Stomach (tissue), 4 donors: ENCODE data around the gene GUK1.

ENCODE experiments used
- POLR2AphosphoS5 ChIP-seq, 3 donors: sonication (generic); formaldehyde crosslinking; IDR thresholded peaks; one replicate each; pipeline ENCODE4 v1.6.1; 2016; ENCODE audit warnings: antibody characterized with exemption in 3 of 3
- TF ChIP-seq, protein P1 (sequence below), 7 experiments: fragments of 450-650 bp in 4 of 7; fragments of 200-600 bp in 3 of 7; sonication (generic) in 3 of 7; IDR thresholded peaks; one replicate each; pipeline ENCODE4 v1.5.1; 2016 to 2019; ENCODE audit warnings: antibody characterized with exemption in 7 of 7, control low read depth in 2 of 7, mild to moderate bottlenecking in 1 of 7

DNA sequence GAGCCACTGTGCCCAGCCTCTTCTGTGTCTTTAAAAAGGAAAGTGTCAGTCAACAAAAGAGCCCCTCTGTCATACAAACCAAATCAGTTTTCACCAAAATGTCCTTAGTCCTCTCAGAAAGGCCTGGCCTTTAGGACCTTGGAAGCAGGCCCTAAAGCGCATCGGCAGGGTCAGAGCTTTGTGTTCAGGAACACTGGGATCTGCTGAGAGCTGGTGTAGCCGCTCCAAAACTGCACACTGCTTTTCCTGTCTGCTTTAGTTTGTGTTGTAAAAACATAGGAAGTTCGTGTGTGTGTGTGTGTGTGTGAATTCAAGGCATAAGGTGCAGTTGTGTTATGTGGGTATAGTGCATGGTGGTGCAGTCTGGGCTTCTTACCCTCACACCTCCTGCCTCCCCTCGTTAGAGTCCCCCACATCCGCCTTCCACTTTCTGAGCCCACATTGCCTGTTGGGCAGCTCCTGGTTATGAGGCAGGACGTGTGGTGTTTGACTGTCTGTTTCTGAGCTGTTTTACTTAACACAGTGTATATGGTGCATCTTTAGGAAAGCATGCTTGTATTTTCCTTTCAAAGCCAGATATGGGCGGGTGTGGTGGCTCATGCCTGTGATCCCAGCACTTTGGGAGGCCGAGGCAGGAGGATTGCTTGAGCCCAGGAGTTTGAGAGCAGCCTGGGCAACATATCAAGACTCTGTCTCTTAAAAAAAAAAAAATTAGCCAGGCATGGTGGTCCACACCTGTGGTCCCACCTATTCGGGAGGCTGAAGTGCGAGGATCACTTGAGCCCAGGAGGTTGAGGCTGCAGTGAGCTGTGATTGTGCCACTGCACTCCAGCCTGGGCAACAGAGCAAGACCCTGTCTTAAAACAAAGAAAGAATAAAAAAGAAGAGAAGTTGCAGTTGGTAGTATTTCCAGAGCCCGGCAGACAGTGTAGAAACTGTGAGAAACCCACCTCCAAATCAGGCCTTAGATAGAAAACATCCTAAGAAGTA, 37.9 kb downstream of the GUK1 start:
- TF ChIP-seq, protein P1, sequence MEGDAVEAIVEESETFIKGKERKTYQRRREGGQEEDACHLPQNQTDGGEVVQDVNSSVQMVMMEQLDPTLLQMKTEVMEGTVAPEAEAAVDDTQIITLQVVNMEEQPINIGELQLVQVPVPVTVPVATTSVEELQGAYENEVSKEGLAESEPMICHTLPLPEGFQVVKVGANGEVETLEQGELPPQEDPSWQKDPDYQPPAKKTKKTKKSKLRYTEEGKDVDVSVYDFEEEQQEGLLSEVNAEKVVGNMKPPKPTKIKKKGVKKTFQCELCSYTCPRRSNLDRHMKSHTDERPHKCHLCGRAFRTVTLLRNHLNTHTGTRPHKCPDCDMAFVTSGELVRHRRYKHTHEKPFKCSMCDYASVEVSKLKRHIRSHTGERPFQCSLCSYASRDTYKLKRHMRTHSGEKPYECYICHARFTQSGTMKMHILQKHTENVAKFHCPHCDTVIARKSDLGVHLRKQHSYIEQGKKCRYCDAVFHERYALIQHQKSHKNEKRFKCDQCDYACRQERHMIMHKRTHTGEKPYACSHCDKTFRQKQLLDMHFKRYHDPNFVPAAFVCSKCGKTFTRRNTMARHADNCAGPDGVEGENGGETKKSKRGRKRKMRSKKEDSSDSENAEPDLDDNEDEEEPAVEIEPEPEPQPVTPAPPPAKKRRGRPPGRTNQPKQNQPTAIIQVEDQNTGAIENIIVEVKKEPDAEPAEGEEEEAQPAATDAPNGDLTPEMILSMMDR (IDR thresholded peaks at IDR 0.05): no peak
- TF ChIP-seq POLR2AphosphoS5 (IDR thresholded peaks at IDR 0.05): no peak
